ENCODE results near the gene SPTSSA.
"Not testable (repeated sequence)": the region's sequence is repeated elsewhere in the genome, so short reads cannot be mapped to it uniquely, and the experiment has no call there.

GRCh38 chr14:34385881-34386280 lies 76.2 kb downstream of the SPTSSA start:
- TF ChIP-seq CTCF, POLR2A (IDR thresholded peaks at IDR 0.05): not testable (repeated sequence)
